BLaER1 treated with 17β-estradiol and CSF1 and Interleukin-3, amounts not matched to agents 10 nM and 100 nM (cell line): ENCODE data around the gene RAB40B.

Experiments
- H3K27ac ChIP-seq, 11 experiments: shearing (Covaris generic); formaldehyde crosslinking; 2 replicates each; pipeline ENCODE4 v1.8.1; 2022
- H3K27me3 ChIP-seq, 11 experiments: shearing (Covaris generic); formaldehyde crosslinking; 2 replicates each; pipeline ENCODE4 v1.8.1; 2022
- H3K36me3 ChIP-seq, 11 experiments: shearing (Covaris generic); formaldehyde crosslinking; 2 replicates each; pipeline ENCODE4 v1.8.1; 2022
- H3K4me1 ChIP-seq, 10 experiments: shearing (Covaris generic); formaldehyde crosslinking; 2 replicates each; pipeline ENCODE4 v1.8.1; 2022
- H3K4me2 ChIP-seq, 11 experiments: shearing (Covaris generic); formaldehyde crosslinking; 2 replicates each; pipeline ENCODE4 v1.8.1; 2022
- H3K4me3 ChIP-seq, 10 experiments: shearing (Covaris generic); formaldehyde crosslinking; 2 replicates each; pipeline ENCODE4 v1.8.1; 2022
- H3K9ac ChIP-seq, 11 experiments: shearing (Covaris generic); formaldehyde crosslinking; 2 replicates each; pipeline ENCODE4 v1.8.1; 2022
- H3K9me3 ChIP-seq, 11 experiments: shearing (Covaris generic); formaldehyde crosslinking; replicated peaks in 1 of 11; 2 replicates each; pipeline ENCODE4 v1.8.1; 2022
- H4K20me1 ChIP-seq, 11 experiments: shearing (Covaris generic); formaldehyde crosslinking; 2 replicates each; pipeline ENCODE4 v1.8.1; 2022
- Cebpa-rat ChIP-seq, 11 experiments: shearing (Covaris generic); IDR thresholded peaks; 2 replicates each; pipeline ENCODE4 v1.8.1; 2022

The RAB40B gene

GRCh38 chr17:82718986-82719685 lies 20.6 kb upstream of the RAB40B start:
- Histone ChIP-seq H3K4me2 (no peak overlapping the region), H3K27ac (no peak overlapping the region), H3K36me3 (peaks cover 32 to 53% (median 43%) of the 10 kb centered on the region in 11 experiments; a peak in 21 of 22 replicates), H3K4me3 (no peak overlapping the region), H3K9ac (no peak overlapping the region), H3K4me1 (peaks cover 17 to 41% (median 35%) of the 10 kb centered on the region in 10 experiments), H3K9me3 (no peaks in the 10 kb centered on the region), H3K27me3 (no peaks in the 10 kb centered on the region), H4K20me1 (peaks cover 0 to 23% (median 16%) of the 10 kb centered on the region in 11 experiments; a peak in 13 of 22 replicates)
- no peak for TF ChIP-seq Cebpa-rat (IDR thresholded peaks at IDR 0.05)

- peak within 1 kb of the TSS in 10 of 11 experiments; percentile 41 to 81 (median 73); a peak in 19 of 22 replicates for H3K27ac ChIP-seq
- TF ChIP-seq Cebpa-rat (IDR thresholded peaks at IDR 0.05), result no peak
Observed at GRCh38 chr17:82716203-82717010, 17.9 kb upstream of the RAB40B start, which contains the start of gene FN3KRP. FN3KRP (plus strand) TSS chr17:82716706; CDS start chr17:82716756, 50 bp downstream.

GRCh38 chr17:82713071-82713723 lies 14.7 kb upstream of the RAB40B start:
- Histone ChIP-seq H3K4me3 (no peak overlapping the region), H4K20me1 (peaks cover 0 to 15% (median 9%) of the 10 kb centered on the region in 11 experiments; a peak in 12 of 22 replicates), H3K36me3 (peaks cover 0 to 2% (median 0%) of the 10 kb centered on the region in 11 experiments; a peak in 1 of 22 replicates), H3K9me3 (no peaks in the 10 kb centered on the region), H3K9ac (no peak overlapping the region), H3K4me2 (no peak overlapping the region), H3K27me3 (no peaks in the 10 kb centered on the region), H3K4me1 (peaks cover 15 to 26% (median 21%) of the 10 kb centered on the region in 10 experiments), H3K27ac (no peak overlapping the region)
- TF ChIP-seq Cebpa-rat (IDR thresholded peaks at IDR 0.05), result no peak

More at GRCh38 chr17:82716203-82717010, 17.9 kb upstream of the RAB40B start, which contains the start of gene FN3KRP:
- Histone ChIP-seq H4K20me1 (peaks cover 0 to 23% (median 16%) of the 10 kb centered on the region in 11 experiments; a peak in 12 of 22 replicates), H3K4me1 (peaks cover 17 to 27% (median 22%) of the 10 kb centered on the region in 10 experiments), H3K4me3 (peak within 1 kb of the TSS; percentile 67 to 96 (median 91)), H3K4me2 (peak within 1 kb of the TSS; percentile 87 to 100 (median 95)), H3K9me3 (no peaks in the 10 kb centered on the region), H3K9ac (peak within 1 kb of the TSS; percentile 76 to 89 (median 86)), H3K36me3 (peaks cover 19 to 34% (median 24%) of the 10 kb centered on the region in 11 experiments; a peak in 20 of 22 replicates), H3K27me3 (no peaks in the 10 kb centered on the region)

- no peak for TF ChIP-seq Cebpa-rat (IDR thresholded peaks at IDR 0.05)
Observed at GRCh38 chr17:82710499-82711232, 12.2 kb upstream of the RAB40B start.

GRCh38 chr17:82709676-82710498 lies 11.4 kb upstream of the RAB40B start:
- H3K27ac ChIP-seq, result no peak overlapping the region
- H3K9ac ChIP-seq, result 0 out of 22 replicates have a peak overlapping the region, but pooled peaks of 1 of the 11 experiments have one; percentile 18
- H3K4me2 ChIP-seq, result no peak overlapping the region
- H3K36me3 ChIP-seq, result no peaks in the 10 kb centered on the region
- H4K20me1 ChIP-seq, result peaks cover 0 to 4% (median 0%) of the 10 kb centered on the region in 11 experiments; a peak in 3 of 22 replicates
- no peaks in the 10 kb centered on the region for H3K27me3 ChIP-seq
- H3K9me3 ChIP-seq, result no peaks in the 10 kb centered on the region
- no peak overlapping the region for H3K4me3 ChIP-seq
- TF ChIP-seq Cebpa-rat (IDR thresholded peaks at IDR 0.05), result no peak
- H3K4me1 ChIP-seq, result peaks cover 15 to 22% (median 20%) of the 10 kb centered on the region in 10 experiments

More at GRCh38 chr17:82710499-82711232, 12.2 kb upstream of the RAB40B start:
- Histone ChIP-seq H3K9me3 (no peaks in the 10 kb centered on the region), H3K4me3 (no peak overlapping the region), H3K27ac (no peak overlapping the region), H4K20me1 (peaks cover 0 to 4% (median 0%) of the 10 kb centered on the region in 11 experiments; a peak in 3 of 22 replicates), H3K4me2 (no peak overlapping the region), H3K4me1 (peaks cover 12 to 22% (median 16%) of the 10 kb centered on the region in 10 experiments), H3K36me3 (no peaks in the 10 kb centered on the region), H3K9ac (0 out of 22 replicates have a peak overlapping the region, but pooled peaks of 1 of the 11 experiments have one; percentile 18), H3K27me3 (no peaks in the 10 kb centered on the region)

- peaks cover 23 to 29% (median 27%) of the 10 kb centered on the region in 10 experiments for H3K4me1 ChIP-seq
- no peak overlapping the region for H3K4me3 ChIP-seq
- no peak overlapping the region for H3K4me2 ChIP-seq
- no peaks in the 10 kb centered on the region for H3K36me3 ChIP-seq
- H3K9me3 ChIP-seq, result no peaks in the 10 kb centered on the region
- H3K9ac ChIP-seq, result no peak overlapping the region
- TF ChIP-seq Cebpa-rat (IDR thresholded peaks at IDR 0.05), result no peak
- no peak overlapping the region for H3K27ac ChIP-seq
- peaks cover 0 to 4% (median 0%) of the 10 kb centered on the region in 11 experiments; a peak in 3 of 22 replicates for H4K20me1 ChIP-seq
- peaks cover 0 to 5% (median 0%) of the 10 kb centered on the region in 11 experiments; a peak in 1 of 22 replicates for H3K27me3 ChIP-seq
Observed at GRCh38 chr17:82709024-82709675, 10.7 kb upstream of the RAB40B start.

- Histone ChIP-seq H4K20me1 (peaks cover 0 to 4% (median 0%) of the 10 kb centered on the region in 11 experiments; a peak in 3 of 22 replicates), H3K4me3 (no peak overlapping the region), H3K27ac (no peak overlapping the region), H3K4me1 (peaks cover 26 to 50% (median 31%) of the 10 kb centered on the region in 10 experiments), H3K36me3 (no peaks in the 10 kb centered on the region), H3K27me3 (peaks cover 0 to 5% (median 0%) of the 10 kb centered on the region in 11 experiments; a peak in 2 of 22 replicates), H3K9ac (no peak overlapping the region), H3K9me3 (no peaks in the 10 kb centered on the region), H3K4me2 (0 out of 22 replicates have a peak overlapping the region, but pooled peaks of 1 of the 11 experiments have one; percentile 72)
- TF ChIP-seq Cebpa-rat (IDR thresholded peaks at IDR 0.05), result no peak
Observed at GRCh38 chr17:82705756-82706155, 7.3 kb upstream of the RAB40B start.
